ENCODE results near the gene KRTAP10-12.

KRTAP10-12 gene

DNA sequence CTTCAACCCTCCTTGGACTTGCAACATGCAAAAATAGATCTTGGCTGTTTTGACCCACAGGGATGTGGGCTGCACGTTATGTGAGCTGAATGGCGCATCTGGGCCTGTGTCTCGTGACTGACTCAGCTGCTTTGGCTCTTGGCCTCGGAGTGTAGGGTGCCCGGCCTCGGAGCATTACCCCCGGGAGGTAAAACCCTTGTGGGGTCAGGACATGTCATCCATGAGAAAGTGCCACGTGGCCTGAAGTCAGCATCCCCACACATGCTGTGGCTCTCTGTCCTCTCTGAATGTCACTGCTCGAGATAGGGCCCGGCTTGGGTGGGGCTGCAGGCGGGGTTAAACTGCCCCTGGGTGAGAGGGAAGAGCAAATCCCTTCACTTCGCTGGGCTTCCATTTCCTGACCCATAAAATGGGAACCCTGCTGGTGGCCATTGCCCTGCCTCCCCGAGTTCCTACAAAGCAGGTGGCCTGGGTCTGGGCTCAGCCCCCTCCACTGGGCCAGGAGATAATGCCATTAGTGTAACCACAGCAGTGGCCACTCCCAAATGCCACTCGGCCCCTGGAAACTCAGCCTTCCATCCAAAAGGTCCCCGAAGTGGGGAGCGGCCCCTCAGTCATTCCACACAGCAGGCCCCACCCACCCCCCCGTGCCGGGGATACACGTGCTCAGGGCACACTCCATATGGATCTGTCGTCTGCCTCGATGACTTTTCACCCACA lies 37.2 kb downstream of the KRTAP10-12 start:
- DNase-seq (ENCODE audit: low read depth), result no peak

DNA sequence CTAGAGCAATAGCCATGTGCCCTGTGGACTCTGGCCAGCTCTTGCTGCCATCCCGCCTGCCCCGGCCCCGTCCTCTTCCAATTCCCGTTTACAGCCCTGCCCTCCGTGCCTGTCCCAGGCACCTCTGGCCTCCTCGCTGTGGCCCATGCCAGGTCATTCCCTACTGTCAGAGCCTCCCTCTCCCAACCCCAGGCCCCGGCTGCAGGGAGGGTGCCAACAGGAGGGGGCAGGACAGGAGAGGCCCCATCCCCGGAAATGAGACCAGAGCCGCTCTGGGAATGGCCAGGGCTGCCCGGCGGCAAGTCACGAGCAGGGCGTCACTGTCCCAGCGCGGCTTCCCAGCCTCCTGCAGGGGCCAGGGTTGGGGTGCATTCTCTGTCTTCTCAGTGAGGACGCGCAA lies 37.9 kb downstream of the KRTAP10-12 start:
- no peak for DNase-seq (ENCODE audit: low read depth)

DNA sequence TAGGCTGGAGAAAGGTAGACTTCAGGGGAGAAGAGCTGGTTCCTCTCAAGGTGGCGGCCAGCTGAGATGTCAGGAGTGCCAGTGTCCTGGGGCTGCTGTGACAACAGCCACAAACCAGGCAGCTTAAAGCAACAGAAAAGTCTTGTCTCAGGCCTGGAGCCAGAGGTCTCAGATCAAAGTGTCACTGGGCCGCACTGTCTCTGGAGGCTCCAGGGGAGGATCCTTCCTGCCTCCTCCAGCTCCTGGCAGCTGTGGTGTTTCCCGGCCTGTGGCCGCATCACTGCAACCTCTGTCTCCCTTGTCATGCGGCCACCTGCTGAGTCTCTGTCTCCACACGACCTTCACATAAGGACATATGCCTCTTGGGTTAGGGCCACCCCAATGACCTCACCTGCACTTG lies 38.8 kb downstream of the KRTAP10-12 start:
- DNase-seq (ENCODE audit: low read depth), result no peak

DNA sequence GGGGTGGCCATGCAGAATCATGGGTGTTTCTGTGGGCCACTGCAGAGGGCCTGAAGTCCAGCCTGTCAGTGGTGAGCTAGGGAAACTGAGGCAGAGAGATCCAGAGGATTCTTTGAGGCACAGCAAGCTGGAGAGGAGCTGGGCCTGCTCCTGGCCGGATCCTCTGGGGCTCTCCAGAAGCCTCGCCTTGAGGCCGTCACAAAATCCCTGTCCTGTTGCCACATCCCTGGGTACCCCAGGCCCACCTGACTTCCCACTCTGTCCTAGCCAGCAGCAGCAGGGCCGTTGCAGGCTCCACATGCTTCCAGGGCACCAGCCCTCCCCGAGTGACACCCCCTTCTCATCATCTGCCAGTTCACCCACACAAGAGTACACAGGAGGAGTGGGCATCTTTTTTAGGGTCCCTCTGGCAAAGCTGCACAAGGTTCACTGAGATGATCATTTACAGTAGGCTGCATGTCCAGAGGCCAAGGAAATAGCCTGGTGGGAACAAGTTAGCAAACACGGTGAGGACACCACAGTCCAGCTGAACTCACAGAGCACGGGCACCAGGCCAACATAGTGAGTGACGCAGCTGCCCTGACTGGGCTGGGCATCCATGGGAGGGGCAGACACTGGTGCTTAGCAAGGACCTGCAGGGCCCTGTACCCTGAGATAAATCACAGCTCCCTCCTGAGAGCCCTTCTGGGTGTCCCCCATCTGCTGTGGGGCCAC lies 39.5 kb downstream of the KRTAP10-12 start:
- no peak for DNase-seq (ENCODE audit: low read depth)

DNA sequence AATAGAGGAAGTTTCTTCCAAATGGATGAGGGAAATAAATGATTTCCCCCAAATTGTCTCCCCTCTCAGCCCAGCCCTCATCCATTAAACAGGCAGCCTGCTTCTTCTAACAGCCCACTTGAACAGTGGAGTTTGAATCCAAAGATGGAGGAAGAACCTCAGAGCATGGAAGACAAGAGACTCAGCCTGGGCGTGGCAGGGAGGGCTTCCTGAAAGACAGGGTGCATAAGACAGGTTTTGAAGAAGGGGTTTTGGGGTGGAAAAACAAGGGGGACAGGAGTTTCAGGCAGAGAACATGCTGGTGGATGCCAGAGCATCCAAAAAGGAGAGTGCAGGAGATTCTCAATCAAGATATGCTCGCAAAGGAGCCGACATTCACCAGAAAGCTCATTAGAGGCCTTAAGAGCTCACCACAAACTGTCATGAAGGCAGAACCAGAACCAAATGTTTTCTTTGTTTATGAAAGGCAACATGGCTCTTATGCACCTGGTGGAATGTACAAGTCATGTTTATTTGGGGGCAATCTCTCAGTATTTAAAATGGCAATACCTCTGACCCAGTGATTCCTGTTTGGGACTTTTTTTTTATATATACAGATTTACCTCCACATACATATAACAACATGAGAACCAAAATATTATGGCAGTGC lies 40.9 kb downstream of the KRTAP10-12 start:
- DNase-seq (ENCODE audit: low read depth), result no peak

DNA sequence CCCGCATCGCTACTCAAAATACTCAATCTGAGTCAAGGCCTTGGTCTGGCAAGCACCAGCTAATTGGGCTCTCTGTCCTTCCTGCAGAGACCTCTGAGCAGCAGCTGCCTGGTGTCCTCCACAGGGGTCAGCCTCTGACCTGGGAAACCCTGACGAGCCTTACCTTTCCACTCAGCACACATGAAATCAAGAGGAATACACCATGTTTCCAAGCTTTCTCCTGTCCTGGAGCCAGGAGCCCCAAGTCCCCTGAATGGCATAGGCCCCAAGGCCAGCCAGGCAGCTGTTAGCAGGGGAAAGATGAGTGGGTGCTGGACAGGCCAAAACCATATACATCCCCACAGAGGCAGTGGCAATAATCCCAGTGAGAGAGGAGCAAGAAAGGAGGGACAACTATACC lies 41.6 kb downstream of the KRTAP10-12 start:
- DNase-seq (ENCODE audit: low read depth), result no peak

DNA sequence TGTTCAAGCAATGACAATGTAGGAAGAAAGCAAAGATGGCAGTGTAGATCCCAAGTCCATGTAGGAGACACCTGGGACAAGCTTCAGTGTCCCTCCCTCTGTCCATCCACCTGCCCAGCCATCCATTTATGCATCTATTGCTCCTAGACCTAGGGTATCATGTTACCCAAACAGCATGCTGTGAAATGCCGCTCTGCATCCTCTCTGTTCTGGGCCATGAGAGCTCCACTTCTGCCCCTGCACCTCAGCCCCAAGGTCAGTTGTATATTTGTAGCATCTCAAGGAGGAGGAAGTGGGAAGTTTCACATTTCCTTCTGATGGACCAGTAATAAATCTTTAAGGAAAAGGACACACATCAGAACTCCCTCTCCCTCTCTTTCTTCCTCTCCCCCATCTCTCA lies 42.3 kb downstream of the KRTAP10-12 start:
- DNase-seq (ENCODE audit: low read depth), result no peak

DNA sequence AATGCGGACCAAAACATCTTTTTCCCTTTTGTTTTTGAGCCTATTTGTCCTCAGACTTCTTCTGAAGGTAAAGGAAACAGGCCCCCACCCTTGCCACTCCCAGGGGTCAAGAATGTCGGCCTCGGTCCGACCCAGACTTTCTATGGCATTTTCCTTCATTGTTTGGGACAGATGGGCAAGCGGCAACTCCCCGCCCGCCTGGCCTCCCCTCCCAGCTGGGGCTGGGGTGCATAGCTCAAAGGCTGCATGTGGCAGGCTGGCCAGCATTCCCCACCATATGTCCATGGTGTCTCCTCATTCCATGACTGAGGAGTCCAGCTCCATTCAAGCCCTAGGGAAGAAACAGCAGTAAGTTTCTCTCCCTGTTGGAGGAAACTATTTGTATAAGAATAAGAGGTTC lies 43.8 kb downstream of the KRTAP10-12 start:
- DNase-seq (ENCODE audit: low read depth), result no peak

DNA sequence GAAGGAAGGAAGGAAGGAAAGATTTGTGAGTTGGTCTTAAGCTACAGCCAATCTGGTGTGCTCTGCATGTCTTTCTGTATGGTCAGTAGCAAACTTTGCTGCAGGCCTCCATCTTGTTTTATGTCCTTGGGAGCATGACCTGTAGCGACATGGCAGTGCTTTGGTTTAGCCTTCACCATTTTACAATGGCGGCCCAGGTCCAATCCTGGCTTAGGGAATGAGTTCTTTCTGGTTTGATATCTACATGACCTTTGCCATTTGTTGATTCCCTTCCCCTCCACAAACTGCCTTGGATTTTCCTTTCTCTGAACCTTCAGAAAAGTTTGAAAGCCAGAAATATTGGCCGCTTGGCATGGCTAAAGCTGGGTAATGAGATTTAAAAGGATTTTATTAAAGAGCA lies 44.9 kb downstream of the KRTAP10-12 start:
- DNase-seq (ENCODE audit: low read depth), result no peak

DNA sequence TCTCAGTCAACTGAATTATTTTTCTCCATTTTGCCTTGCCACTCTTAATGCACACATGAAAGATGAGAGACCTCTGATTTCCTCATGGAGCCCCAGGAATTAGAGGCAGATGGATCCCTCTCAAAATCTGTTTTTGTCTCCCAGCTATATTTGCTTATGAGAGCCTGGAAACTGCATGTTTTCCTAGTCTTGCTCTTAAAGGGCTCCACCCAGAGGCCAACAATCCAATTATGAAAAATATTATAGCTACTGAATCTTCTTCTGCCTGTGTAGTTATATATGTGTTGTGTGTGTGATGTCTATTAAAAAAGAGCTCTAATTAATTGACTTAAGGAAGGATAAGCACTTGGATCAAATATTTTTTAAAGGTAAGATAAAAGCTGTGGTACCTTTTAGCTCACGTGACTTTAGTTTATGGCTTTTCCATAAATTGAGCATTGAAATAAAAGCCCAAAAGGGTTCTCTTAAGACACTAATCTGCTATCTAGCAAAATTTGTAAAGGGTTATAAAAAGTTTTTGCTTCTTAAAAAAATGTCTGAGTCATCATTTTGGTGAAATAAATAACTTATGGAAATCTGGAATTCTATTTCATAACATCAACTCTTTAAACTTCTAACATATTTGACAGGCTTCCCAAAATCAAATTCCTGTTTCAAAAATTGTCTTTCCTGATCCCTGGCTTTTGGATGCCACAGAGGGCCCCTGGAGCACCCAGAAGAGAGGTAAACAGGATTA lies 45.6 kb downstream of the KRTAP10-12 start:
- DNase-seq (ENCODE audit: low read depth), result no peak

All from activated T-helper 1 cell treated with Interleukin-2 at 50 U/mL for 16 hours (primary cell).